Measurements from ENCODE around the gene TFEB.

GRCh38 chr6:41723530-41724227 lies 11.7 kb downstream of the TFEB start:
- TF ChIP-seq POLR2A (IDR thresholded peaks at IDR 0.05; ENCODE audit: low read length) (no peak), GATA1 (IDR thresholded peaks at IDR 0.05; ENCODE audit: low read depth, low read length) (no peak)

Data from erythroblast (primary cell).